C4-2B (cell line): Measurements from ENCODE around the gene SLC2A9.

Experiments used
- CTCF ChIP-seq: fragments of 450-650 bp; conservative IDR thresholded peaks from 2 replicates; pipeline ENCODE4 v1.5.1; 2017; ENCODE audit warnings: mild to moderate bottlenecking
- ZFX ChIP-seq: fragments of 450-650 bp; IDR thresholded peaks from 2 replicates; pipeline ENCODE4 v1.6.1; 2017

- TF ChIP-seq CTCF (no peak), ZFX (no peak)
Measured at GRCh38 chr4:10057023-10057395, 35.7 kb upstream of the SLC2A9 start.
